ENCODE measurements around the gene EFCAB9.
"Not testable (repeated sequence)": the region's sequence is repeated elsewhere in the genome, so short reads cannot be mapped to it uniquely, and the experiment has no call there.

Gene EFCAB9

GRCh38 chr5:172188893-172189692, 4.9 kb upstream of the EFCAB9 start:
- DNase-seq, result no peak

GRCh38 chr5:172189693-172190296, 4.2 kb upstream of the EFCAB9 start:
- DNase-seq, result no peak

- no peak for DNase-seq
These were observed 1.2 kb downstream of the EFCAB9 start for GRCh38 chr5:172194985-172195774.

GRCh38 chr5:172197775-172198174, 3.8 kb downstream of the EFCAB9 start:
- DNase-seq, result not testable (repeated sequence)

GRCh38 chr5:172199446-172199845, 5.5 kb downstream of the EFCAB9 start:
- no peak for DNase-seq

GRCh38 chr5:172200476-172200875, 6.5 kb downstream of the EFCAB9 start:
- no peak for DNase-seq

- DNase-seq, result not testable (repeated sequence)
These were observed 12.0 kb downstream of the EFCAB9 start for GRCh38 chr5:172205984-172206383.

- DNase-seq, result no peak
These were observed 13.5 kb downstream of the EFCAB9 start for GRCh38 chr5:172207511-172207910.

GRCh38 chr5:172209714-172210113, 15.7 kb downstream of the EFCAB9 start:
- DNase-seq, result no peak

GRCh38 chr5:172211676-172212075, 17.7 kb downstream of the EFCAB9 start:
- DNase-seq, result no peak

- DNase-seq, result no peak
These were observed 19.2 kb downstream of the EFCAB9 start for GRCh38 chr5:172213126-172213525.

- DNase-seq, result no peak
These were observed 22.4 kb downstream of the EFCAB9 start for GRCh38 chr5:172216345-172216744.

- DNase-seq, result no peak
These were observed 25.3 kb downstream of the EFCAB9 start for GRCh38 chr5:172219296-172219695.

- DNase-seq, result no peak
These were observed 30.2 kb downstream of the EFCAB9 start for GRCh38 chr5:172223901-172224873.

- DNase-seq, result no peak
These were observed 31.0 kb downstream of the EFCAB9 start for GRCh38 chr5:172224996-172225395.

GRCh38 chr5:172229904-172230303, 35.9 kb downstream of the EFCAB9 start:
- no peak for DNase-seq

- no peak for DNase-seq
These were observed 40.1 kb downstream of the EFCAB9 start for GRCh38 chr5:172234031-172234430.

GRCh38 chr5:172235132-172235780, 41.3 kb downstream of the EFCAB9 start:
- DNase-seq, result no peak

GRCh38 chr5:172235827-172236736, 42.1 kb downstream of the EFCAB9 start:
- peak; percentile 16 for DNase-seq

GRCh38 chr5:172238334-172238733, 44.4 kb downstream of the EFCAB9 start:
- no peak for DNase-seq

GRCh38 chr5:172243302-172243701, 49.3 kb downstream of the EFCAB9 start:
- no peak for DNase-seq

Data from NCI-H226 (cell line).